ENCODE results near the gene ARL4A.

GRCh38 chr7:12653110-12653509, 34.3 kb upstream of the ARL4A start:
- no peak for TF ChIP-seq MTA3 (CRISPR knock-in tag; IDR thresholded peaks at IDR 0.05)
- TF ChIP-seq ATF2 (CRISPR knock-in tag; IDR thresholded peaks at IDR 0.05): no peak
- no peak for TF ChIP-seq TARDBP (CRISPR knock-in tag; IDR thresholded peaks at IDR 0.05)
- TF ChIP-seq SP1 (IDR thresholded peaks at IDR 0.05): no peak
- no peak for TF ChIP-seq SP1 (CRISPR knock-in tag; IDR thresholded peaks at IDR 0.05)
- TF ChIP-seq CBX5 (CRISPR knock-in tag; IDR thresholded peaks at IDR 0.05; ENCODE audit: borderline replicate concordance): no peak
- TF ChIP-seq ZNF678 (CRISPR knock-in tag; IDR thresholded peaks at IDR 0.05): no peak
- TF ChIP-seq HOMEZ (CRISPR knock-in tag; IDR thresholded peaks at IDR 0.05; ENCODE audit: low read depth): no peak
- TF ChIP-seq CTCF (CRISPR knock-in tag; IDR thresholded peaks at IDR 0.05): no peak
- no peak for TF ChIP-seq ZBTB7B (CRISPR knock-in tag; IDR thresholded peaks at IDR 0.05)
- no peak for TF ChIP-seq ARID5B (CRISPR knock-in tag; IDR thresholded peaks at IDR 0.05)

All from HepG2 (cell line).